HepG2 (cell line): ENCODE results near the gene PPP1R1B. TPM values are rescaled to one million over a fixed set of nuclear protein-coding genes. Genes with fewer than 3 reads are reported as not detected.

Source experiments
- AKAP8 ChIP-seq: sonication (generic); formaldehyde crosslinking; IDR thresholded peaks from 2 replicates; pipeline ENCODE4 v1.5.1; 2020; ENCODE audit warnings: mild to moderate bottlenecking, missing genetic modification reagents
- ATRX ChIP-seq: sonication (generic); formaldehyde crosslinking; IDR thresholded peaks from 2 replicates; pipeline ENCODE4 v1.4.0; 2020; ENCODE audit warnings: missing genetic modification reagents, borderline replicate concordance
- DNMT3B ChIP-seq: conservative IDR thresholded peaks from 2 replicates; pipeline ENCODE4 v1.6.1; 2016; ENCODE audit warnings: missing biosample characterization, control low read depth
- ELF3 ChIP-seq: IDR thresholded peaks from 2 replicates; pipeline ENCODE4 v1.6.1; 2016; ENCODE audit warnings: missing genetic modification reagents, missing compliant biosample characterization
- GFI1 ChIP-seq: sonication (generic); formaldehyde crosslinking; IDR thresholded peaks from 2 replicates; pipeline ENCODE4 v1.5.0; 2020; ENCODE audit warnings: missing genetic modification reagents, mild to moderate bottlenecking, borderline replicate concordance
- HDAC6 ChIP-seq: fragments of 200-600 bp; sonication (generic); IDR thresholded peaks from 2 replicates; pipeline ENCODE4 v1.7.0; 2017; ENCODE audit warnings: mild to moderate bottlenecking, antibody characterized with exemption, low read length, low read depth
- HNRNPL ChIP-seq: fragments of 200-400 bp; formaldehyde crosslinking; IDR thresholded peaks from 2 replicates; pipeline ENCODE4 v1.6.1; 2017; ENCODE audit warnings: mild to moderate bottlenecking, low read depth, low read length
- JUND ChIP-seq: sonication (generic); formaldehyde crosslinking; IDR thresholded peaks from 2 replicates; pipeline ENCODE4 v1.8.0; 2022; ENCODE audit warnings: mild to moderate bottlenecking, missing genetic modification reagents
- PHF20 ChIP-seq: sonication (generic); formaldehyde crosslinking; IDR thresholded peaks from 2 replicates; pipeline ENCODE4 v1.5.0; 2020; ENCODE audit warnings: mild to moderate bottlenecking, missing genetic modification reagents
- RARG ChIP-seq: sonication (generic); formaldehyde crosslinking; IDR thresholded peaks from 2 replicates; pipeline ENCODE4 v1.4.0; 2020; ENCODE audit warnings: low read depth, mild to moderate bottlenecking, missing genetic modification reagents
- SETDB1 ChIP-seq: sonication (generic); formaldehyde crosslinking; IDR thresholded peaks from 2 replicates; pipeline ENCODE4 v1.5.1; 2020; ENCODE audit warnings: missing genetic modification reagents, mild to moderate bottlenecking, borderline replicate concordance
- SNAPC5 ChIP-seq: sonication (generic); formaldehyde crosslinking; IDR thresholded peaks from 2 replicates; pipeline ENCODE4 v1.8.1; 2023; ENCODE audit warnings: mild to moderate bottlenecking, missing genetic modification reagents, borderline replicate concordance
- SNRNP70 ChIP-seq: fragments of 200-400 bp; formaldehyde crosslinking; IDR thresholded peaks from 2 replicates; pipeline ENCODE4 v1.6.1; 2017; ENCODE audit warnings: mild to moderate bottlenecking, low read depth, low read length, moderate library complexity
- ZBTB43 ChIP-seq: sonication (generic); formaldehyde crosslinking; conservative IDR thresholded peaks from 2 replicates; pipeline ENCODE4 v1.4.0; 2020; ENCODE audit warnings: missing genetic modification reagents
- ZNF749 ChIP-seq: sonication (generic); formaldehyde crosslinking; IDR thresholded peaks from 2 replicates; pipeline ENCODE4 v1.8.0; 2022; ENCODE audit warnings: mild to moderate bottlenecking, missing genetic modification reagents, moderate library complexity, borderline replicate concordance
- ZNF780A ChIP-seq: sonication (generic); formaldehyde crosslinking; IDR thresholded peaks from 2 replicates; pipeline ENCODE4 v1.8.0; 2022; ENCODE audit warnings: mild to moderate bottlenecking, missing genetic modification reagents, moderate library complexity
- polyA plus RNA-seq, 8 experiments: library from polyadenylated mRNA; depleted of rRNA in 3 of 8; stranded (reverse) in 7 of 8; unstranded in 1 of 8; fragments of >200 nt; fragmentation: Illumina TruSeq in 4 of 8; extraction: Trizol in 4 of 8; gene quantifications; 2 replicates each; pipeline versions ENCODE4 v1.2.1 to v1.2.3, GENCODE V29; 2011 to 2016; ENCODE audit warnings: low read depth in 4 of 8, missing spikeins in 1 of 8, mixed read lengths in 1 of 8; ENCODE audit not compliant: insufficient read depth in 1 of 8
- total RNA-seq, 5 experiments: library from RNA; depleted of rRNA; stranded (reverse); fragments of >200 nt; fragmentation: Illumina TruSeq; extraction: Trizol; gene quantifications; 2 replicates each; pipeline ENCODE4 v1.2.3, GENCODE V29; 2016; ENCODE audit warnings: low read depth in 1 of 5
- TF ChIP-seq, protein P1 (sequence below): sonication (generic); formaldehyde crosslinking; IDR thresholded peaks from 2 replicates; pipeline ENCODE4 v1.5.1; 2020; ENCODE audit warnings: mild to moderate bottlenecking, missing genetic modification reagents, borderline replicate concordance
- TF ChIP-seq, protein P2 (sequence below): sonication (generic); formaldehyde crosslinking; conservative IDR thresholded peaks from 2 replicates; pipeline ENCODE4 v1.4.0; 2020; ENCODE audit warnings: mild to moderate bottlenecking, missing genetic modification reagents, moderate library complexity

The PPP1R1B gene
- total and polyA plus RNA-seq, 2 of the 13 experiments (the other 11 are each of a cell fraction or from before 2014, with no cell fraction given), result 0.08 TPM; not detected in 1

DNA sequence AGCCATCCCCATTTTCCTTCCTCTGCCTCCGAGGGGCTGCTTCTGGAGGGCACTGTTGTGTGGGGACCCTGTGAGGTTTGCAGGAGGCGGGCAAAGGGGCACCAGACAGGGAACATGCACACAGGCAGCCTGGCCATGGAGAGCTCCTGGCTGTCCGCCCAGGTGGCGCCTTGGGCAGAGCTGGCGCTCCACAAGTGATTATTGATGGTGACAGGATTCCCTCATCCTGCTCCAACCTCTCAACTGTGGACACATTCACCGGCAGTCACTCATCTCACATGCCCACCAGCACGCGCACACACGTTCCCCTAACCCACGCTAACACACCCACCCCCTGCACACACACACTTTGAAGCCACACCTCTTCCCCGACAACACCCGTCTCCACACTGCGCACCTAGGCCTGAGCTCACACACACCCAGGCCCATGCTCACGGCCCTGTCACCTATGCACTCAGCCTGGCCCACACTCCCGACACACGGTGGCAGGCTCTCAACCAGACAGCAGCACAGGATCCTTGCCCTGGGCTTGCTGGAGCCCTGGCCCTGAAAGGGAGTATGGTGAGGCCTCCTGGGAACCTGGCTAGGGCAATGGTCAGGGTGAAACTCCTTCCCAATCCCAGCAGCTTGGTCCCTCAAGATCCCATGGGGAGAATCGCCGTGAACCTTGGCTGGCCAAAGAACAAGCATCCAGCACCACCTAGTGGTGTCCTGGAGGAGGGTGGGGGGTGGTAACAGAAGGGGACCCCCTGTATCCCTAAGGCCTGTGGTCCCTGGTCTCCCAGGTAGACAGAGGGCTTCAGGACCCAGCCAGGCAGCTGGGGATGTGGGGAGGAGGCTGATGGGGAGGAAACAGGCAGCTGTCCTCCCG, 45.1 kb downstream of the PPP1R1B start (continued):
- TF ChIP-seq JUND (CRISPR knock-in tag) (no peak), ZNF749 (CRISPR knock-in tag) (no peak), SNRNP70 (no peak), GFI1 (no peak), AKAP8 (no peak; the same call in 1 of the 2 replicates), PHF20 (CRISPR knock-in tag) (no peak), ZBTB43 (no peak), RARG (CRISPR knock-in tag) (no peak), ATRX (CRISPR knock-in tag) (no peak), HNRNPL (0 out of 2 replicates have a peak, but pooled peaks have one; percentile 49), SNAPC5 (CRISPR knock-in tag) (no peak), DNMT3B (0 out of 2 replicates have a peak, but pooled peaks have one; percentile 56), SETDB1 (CRISPR knock-in tag) (no peak), ZNF780A (no peak), ELF3 (CRISPR knock-in tag) (peak; percentile 28; the same call in 1 of the 2 replicates), HDAC6 (no peak)
- TF ChIP-seq, protein P1, sequence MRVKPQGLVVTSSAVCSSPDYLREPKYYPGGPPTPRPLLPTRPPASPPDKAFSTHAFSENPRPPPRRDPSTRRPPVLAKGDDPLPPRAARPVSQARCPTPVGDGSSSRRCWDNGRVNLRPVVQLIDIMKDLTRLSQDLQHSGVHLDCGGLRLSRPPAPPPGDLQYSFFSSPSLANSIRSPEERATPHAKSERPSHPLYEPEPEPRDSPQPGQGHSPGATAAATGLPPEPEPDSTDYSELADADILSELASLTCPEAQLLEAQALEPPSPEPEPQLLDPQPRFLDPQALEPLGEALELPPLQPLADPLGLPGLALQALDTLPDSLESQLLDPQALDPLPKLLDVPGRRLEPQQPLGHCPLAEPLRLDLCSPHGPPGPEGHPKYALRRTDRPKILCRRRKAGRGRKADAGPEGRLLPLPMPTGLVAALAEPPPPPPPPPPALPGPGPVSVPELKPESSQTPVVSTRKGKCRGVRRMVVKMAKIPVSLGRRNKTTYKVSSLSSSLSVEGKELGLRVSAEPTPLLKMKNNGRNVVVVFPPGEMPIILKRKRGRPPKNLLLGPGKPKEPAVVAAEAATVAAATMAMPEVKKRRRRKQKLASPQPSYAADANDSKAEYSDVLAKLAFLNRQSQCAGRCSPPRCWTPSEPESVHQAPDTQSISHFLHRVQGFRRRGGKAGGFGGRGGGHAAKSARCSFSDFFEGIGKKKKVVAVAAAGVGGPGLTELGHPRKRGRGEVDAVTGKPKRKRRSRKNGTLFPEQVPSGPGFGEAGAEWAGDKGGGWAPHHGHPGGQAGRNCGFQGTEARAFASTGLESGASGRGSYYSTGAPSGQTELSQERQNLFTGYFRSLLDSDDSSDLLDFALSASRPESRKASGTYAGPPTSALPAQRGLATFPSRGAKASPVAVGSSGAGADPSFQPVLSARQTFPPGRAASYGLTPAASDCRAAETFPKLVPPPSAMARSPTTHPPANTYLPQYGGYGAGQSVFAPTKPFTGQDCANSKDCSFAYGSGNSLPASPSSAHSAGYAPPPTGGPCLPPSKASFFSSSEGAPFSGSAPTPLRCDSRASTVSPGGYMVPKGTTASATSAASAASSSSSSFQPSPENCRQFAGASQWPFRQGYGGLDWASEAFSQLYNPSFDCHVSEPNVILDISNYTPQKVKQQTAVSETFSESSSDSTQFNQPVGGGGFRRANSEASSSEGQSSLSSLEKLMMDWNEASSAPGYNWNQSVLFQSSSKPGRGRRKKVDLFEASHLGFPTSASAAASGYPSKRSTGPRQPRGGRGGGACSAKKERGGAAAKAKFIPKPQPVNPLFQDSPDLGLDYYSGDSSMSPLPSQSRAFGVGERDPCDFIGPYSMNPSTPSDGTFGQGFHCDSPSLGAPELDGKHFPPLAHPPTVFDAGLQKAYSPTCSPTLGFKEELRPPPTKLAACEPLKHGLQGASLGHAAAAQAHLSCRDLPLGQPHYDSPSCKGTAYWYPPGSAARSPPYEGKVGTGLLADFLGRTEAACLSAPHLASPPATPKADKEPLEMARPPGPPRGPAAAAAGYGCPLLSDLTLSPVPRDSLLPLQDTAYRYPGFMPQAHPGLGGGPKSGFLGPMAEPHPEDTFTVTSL, result no peak
- TF ChIP-seq, protein P2, sequence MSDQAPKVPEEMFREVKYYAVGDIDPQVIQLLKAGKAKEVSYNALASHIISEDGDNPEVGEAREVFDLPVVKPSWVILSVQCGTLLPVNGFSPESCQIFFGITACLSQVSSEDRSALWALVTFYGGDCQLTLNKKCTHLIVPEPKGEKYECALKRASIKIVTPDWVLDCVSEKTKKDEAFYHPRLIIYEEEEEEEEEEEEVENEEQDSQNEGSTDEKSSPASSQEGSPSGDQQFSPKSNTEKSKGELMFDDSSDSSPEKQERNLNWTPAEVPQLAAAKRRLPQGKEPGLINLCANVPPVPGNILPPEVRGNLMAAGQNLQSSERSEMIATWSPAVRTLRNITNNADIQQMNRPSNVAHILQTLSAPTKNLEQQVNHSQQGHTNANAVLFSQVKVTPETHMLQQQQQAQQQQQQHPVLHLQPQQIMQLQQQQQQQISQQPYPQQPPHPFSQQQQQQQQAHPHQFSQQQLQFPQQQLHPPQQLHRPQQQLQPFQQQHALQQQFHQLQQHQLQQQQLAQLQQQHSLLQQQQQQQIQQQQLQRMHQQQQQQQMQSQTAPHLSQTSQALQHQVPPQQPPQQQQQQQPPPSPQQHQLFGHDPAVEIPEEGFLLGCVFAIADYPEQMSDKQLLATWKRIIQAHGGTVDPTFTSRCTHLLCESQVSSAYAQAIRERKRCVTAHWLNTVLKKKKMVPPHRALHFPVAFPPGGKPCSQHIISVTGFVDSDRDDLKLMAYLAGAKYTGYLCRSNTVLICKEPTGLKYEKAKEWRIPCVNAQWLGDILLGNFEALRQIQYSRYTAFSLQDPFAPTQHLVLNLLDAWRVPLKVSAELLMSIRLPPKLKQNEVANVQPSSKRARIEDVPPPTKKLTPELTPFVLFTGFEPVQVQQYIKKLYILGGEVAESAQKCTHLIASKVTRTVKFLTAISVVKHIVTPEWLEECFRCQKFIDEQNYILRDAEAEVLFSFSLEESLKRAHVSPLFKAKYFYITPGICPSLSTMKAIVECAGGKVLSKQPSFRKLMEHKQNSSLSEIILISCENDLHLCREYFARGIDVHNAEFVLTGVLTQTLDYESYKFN (CRISPR knock-in tag), result peak; percentile 62; the same call in 1 of the 2 replicates
